Measurements from ENCODE around the gene LCE2D. TPM values are rescaled to one million over a fixed set of nuclear protein-coding genes. Genes with fewer than 3 reads are reported as not detected.
"Not testable (repeated sequence)": the region's sequence is repeated elsewhere in the genome, so short reads cannot be mapped to it uniquely, and the experiment has no call there.

The LCE2D gene
- total RNA-seq, 4 donors from 2014 or later: 293 to 644 (median 312) TPM

DNA sequence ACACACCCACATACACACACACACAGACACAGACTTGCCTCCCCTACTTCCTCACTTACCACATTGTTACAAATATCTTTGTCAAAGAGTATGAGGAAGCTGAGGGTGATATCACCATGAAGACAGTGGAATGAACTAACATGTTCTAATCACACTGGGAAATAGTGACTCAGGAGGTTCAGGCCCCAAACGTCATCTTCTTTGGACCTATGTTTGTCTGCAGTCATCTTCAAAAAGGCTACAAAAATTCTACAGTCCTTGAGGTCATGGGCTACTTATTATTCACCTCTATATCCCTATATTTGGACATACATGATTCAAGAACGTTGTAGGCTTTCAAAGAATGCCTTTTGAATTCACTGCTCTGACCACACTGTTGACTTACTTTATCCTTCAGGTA, 9.8 kb downstream of the LCE2D start:
- TF ChIP-seq, protein P1, sequence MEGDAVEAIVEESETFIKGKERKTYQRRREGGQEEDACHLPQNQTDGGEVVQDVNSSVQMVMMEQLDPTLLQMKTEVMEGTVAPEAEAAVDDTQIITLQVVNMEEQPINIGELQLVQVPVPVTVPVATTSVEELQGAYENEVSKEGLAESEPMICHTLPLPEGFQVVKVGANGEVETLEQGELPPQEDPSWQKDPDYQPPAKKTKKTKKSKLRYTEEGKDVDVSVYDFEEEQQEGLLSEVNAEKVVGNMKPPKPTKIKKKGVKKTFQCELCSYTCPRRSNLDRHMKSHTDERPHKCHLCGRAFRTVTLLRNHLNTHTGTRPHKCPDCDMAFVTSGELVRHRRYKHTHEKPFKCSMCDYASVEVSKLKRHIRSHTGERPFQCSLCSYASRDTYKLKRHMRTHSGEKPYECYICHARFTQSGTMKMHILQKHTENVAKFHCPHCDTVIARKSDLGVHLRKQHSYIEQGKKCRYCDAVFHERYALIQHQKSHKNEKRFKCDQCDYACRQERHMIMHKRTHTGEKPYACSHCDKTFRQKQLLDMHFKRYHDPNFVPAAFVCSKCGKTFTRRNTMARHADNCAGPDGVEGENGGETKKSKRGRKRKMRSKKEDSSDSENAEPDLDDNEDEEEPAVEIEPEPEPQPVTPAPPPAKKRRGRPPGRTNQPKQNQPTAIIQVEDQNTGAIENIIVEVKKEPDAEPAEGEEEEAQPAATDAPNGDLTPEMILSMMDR (IDR thresholded peaks at IDR 0.05): no peak
- no peak for TF ChIP-seq POLR2A (IDR thresholded peaks at IDR 0.05)
- WGBS, 2 donors: 60 to 66% methylated on average over 2 of the region's 2 CpGs
- intact Hi-C loops (cut with DNase I; ENCODE audit: low total_unique reads): no loop called here
- H3K4me3 ChIP-seq (ENCODE audit: low read depth, poor library complexity, severe bottlenecking): no peak overlapping the region
- DNase-seq (ENCODE audit: low spot score in 2 of 2): no peak

DNA sequence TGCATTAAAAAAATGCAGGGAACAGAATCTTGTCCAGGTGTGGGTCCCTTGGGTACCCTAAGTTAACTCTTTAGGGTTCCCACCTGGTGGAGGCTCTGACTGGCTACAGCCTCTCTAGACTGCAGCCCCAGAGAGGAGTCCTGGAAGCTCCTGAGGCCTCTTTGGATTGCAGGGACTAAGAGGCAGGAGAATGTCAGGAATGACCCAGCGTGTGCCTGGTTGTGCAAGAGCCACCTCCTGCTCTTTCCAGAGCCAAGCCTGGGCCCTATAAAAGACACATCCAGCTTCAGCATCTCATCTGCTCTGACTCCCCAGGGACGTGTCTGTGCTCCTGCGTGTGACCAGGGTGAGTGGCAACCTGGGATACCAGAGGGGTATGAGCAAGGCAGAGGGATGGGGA, 11.8 kb downstream of the LCE2D start, which contains the start of gene LCE2C:
Gene LCE2C, plus strand, starts transcription at position 297 of the 400 bp plus-strand sequence. CDS start 737 bp downstream, outside the sequence.
- DNase-seq (ENCODE audit: low spot score in 2 of 2); intact Hi-C loops (cut with DNase I; ENCODE audit: low total_unique reads); H3K4me3 ChIP-seq (ENCODE audit: low read depth, poor library complexity, severe bottlenecking): not testable (repeated sequence)
- 70 to 71% methylated on average over 3 of the region's 3 CpGs for WGBS, 2 donors

DNA sequence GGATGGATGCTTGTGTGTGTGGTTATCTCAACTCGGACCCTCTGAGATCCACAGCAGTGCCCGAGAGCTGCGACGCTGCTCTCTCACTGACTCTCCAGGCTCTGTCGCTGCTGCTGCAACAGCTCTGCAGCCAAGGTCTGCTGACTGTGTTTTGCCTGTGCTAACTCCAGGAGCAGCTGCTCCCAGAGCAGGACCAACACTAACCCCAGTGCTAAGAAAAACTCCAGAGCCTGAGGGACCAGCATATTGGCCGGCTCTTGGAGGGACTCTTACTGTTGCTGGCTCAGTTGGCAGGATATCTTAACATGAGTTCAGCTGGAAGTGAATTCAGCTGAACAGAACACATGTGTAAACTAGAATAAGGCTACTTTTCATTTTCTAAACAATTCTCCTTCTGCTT, 16.3 kb downstream of the LCE2D start:
- 81 to 87% methylated on average over 6 of the region's 6 CpGs for WGBS, 2 donors
- no peak overlapping the region for H3K4me3 ChIP-seq (ENCODE audit: low read depth, poor library complexity, severe bottlenecking)
- intact Hi-C loops (cut with DNase I; ENCODE audit: low total_unique reads): no loop called here
- TF ChIP-seq, protein P1 (IDR thresholded peaks at IDR 0.05): no peak
- no peak for TF ChIP-seq POLR2A (IDR thresholded peaks at IDR 0.05)
- DNase-seq (ENCODE audit: low spot score in 2 of 2): no peak

DNA sequence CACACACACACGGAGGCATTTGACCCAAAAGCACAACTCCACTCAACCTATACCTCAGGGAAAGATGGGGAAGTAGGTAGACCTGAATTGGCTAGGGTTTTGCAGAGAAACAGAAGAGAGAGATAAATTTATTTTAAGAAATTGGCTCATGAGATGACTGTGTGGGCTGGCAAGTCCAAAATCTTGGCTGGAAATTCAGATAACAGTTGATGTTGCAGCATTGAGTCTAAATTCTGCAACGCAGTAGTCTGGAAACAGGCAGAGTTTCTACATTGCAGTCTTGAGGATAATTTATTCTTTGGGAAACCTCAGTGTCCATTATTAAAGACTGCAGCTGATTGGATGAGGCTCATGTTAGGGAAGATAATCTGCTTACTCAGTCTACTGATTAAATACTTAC, 18.4 kb downstream of the LCE2D start:
- no peak for TF ChIP-seq POLR2A (IDR thresholded peaks at IDR 0.05)
- TF ChIP-seq, protein P1 (IDR thresholded peaks at IDR 0.05): no peak
- 67 to 68% methylated on average over 2 of the region's 2 CpGs for WGBS, 2 donors
- intact Hi-C loops (cut with DNase I; ENCODE audit: low total_unique reads): no loop called here
- no peak for DNase-seq (ENCODE audit: low spot score in 2 of 2)
- no peak overlapping the region for H3K4me3 ChIP-seq (ENCODE audit: low read depth, poor library complexity, severe bottlenecking)

DNA sequence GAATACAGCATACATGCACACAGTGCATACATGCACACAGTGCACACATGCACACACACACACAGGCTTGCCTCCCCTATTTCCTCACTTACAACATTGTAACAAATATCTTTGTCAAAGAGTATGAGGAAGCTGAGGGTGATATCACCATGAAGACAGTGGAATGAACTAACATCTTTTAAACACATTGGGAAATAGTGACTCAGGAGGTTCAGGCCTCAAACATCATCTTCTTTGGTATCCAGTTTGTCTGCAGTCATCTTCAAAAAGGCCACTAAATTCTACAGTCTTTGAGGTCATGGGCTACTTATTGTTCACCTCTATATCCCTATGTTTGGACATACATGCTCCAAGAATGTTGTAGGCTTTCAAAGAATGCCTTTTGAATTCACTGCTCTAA, 20.7 kb downstream of the LCE2D start:
- intact Hi-C loops (cut with DNase I; ENCODE audit: low total_unique reads): no loop called here
- no peak for DNase-seq (ENCODE audit: low spot score in 2 of 2)
- no peak for TF ChIP-seq POLR2A (IDR thresholded peaks at IDR 0.05)
- TF ChIP-seq, protein P1 (IDR thresholded peaks at IDR 0.05): no peak
- H3K4me3 ChIP-seq (ENCODE audit: low read depth, poor library complexity, severe bottlenecking): no peak overlapping the region

DNA sequence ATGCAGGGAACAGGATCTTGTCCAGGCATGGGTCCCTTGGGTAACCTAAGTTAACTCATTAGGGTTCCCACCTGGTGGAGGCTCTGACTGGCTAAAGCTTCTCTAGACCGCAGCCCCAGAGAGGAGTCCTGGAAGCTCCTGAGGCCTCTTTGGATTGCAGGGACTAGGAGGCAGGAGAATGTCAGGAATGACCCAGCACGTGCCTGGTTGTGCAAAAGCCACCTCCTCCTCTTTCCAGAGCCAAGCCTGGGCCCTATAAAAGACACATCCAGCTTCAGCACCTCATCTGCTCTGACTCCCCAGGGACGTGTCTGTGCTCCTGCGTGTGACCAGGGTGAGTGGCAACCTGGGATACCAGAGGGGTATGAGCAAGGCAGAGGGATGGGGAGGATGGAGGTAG, 22.6 kb downstream of the LCE2D start, which contains the start of gene LCE2B:
Gene LCE2B, plus strand, starts transcription at position 301 of the 400 bp plus-strand sequence. CDS start 721 bp downstream, outside the sequence.
- H3K4me3 ChIP-seq (ENCODE audit: low read depth, poor library complexity, severe bottlenecking); DNase-seq (ENCODE audit: low spot score in 2 of 2); intact Hi-C loops (cut with DNase I; ENCODE audit: low total_unique reads): not testable (repeated sequence)
- 66 to 72% methylated on average over 4 of the region's 4 CpGs for WGBS, 2 donors

All from lower leg skin (tissue), 4 donors.